NCI-H2081 treated with DMSO at 0.1 percent for 48 hours (cell line): ENCODE measurements around the gene ALKBH7.

ENCODE experiments used
- DNase-seq: peaks from one replicate; lab custom pipeline; 2025; lab: John Stamatoyannopoulos, UW

Gene ALKBH7

GRCh38 chr19:6424195-6424938 is 51.8 kb downstream of the ALKBH7 start, which contains the start of gene KHSRP:
Gene KHSRP, minus strand, starts transcription at chr19:6424811. Its CDS starts 110 bp downstream, at chr19:6424701.
- DNase-seq = no peak
